Measurements from ENCODE around the gene LPAR1.

The LPAR1 gene

GRCh38 chr9:110967196-110967595 lies 71.1 kb downstream of the LPAR1 start:
- Histone ChIP-seq H3K4me3 (ENCODE audit: low read depth, low read length) (no peak overlapping the region), H3K9me3 (ENCODE audit: control insufficient read depth, insufficient read depth, low read depth, low read length) (no peaks in the 10 kb centered on the region), H3K27ac (ENCODE audit: extremely low read depth, low read depth, low read length) (no peak overlapping the region), H3K36me3 (ENCODE audit: control insufficient read depth in 2 of 2, insufficient read depth in 1 of 2, low read length in 2 of 2) (peaks cover 0 to 3% of the 10 kb centered on the region in 2 experiments; a peak in 2 of 3 replicates), H3K4me1 (ENCODE audit: control insufficient read depth, insufficient read depth, low read length) (no peaks in the 10 kb centered on the region)
- ChIA-PET CTCF (interaction anchor here (0.6 kb wide), 2 partner anchors 350 to 1064 kb away, joined by 3 to 5 read pairs; no protein-coding TSS in a partner anchor), POLR2A (no interaction called here)
- TF ChIP-seq ZIC2 (tag by site-specific recombination; IDR thresholded peaks at IDR 0.05) (no peak), KLF9 (tag by site-specific recombination; IDR thresholded peaks at IDR 0.05; ENCODE audit: low read depth) (no peak), ZNF132 (tag by site-specific recombination; IDR thresholded peaks at IDR 0.05; ENCODE audit: borderline replicate concordance) (no peak), ZNF514 (tag by site-specific recombination; IDR thresholded peaks at IDR 0.05) (no peak), ZSCAN30 (tag by site-specific recombination; IDR thresholded peaks at IDR 0.05) (no peak), ZNF596 (tag by site-specific recombination; IDR thresholded peaks at IDR 0.05) (no peak), ZNF214 (tag by site-specific recombination; IDR thresholded peaks at IDR 0.05; ENCODE audit: borderline replicate concordance) (no peak), ZNF2 (tag by site-specific recombination; IDR thresholded peaks at IDR 0.05) (no peak), SCRT2 (tag by site-specific recombination; IDR thresholded peaks at IDR 0.05) (no peak), ZNF18 (tag by site-specific recombination; IDR thresholded peaks at IDR 0.05) (no peak), ZNF518A (tag by site-specific recombination; conservative IDR thresholded peaks at IDR 0.05; ENCODE audit: low read depth) (no peak), ZNF488 (tag by site-specific recombination; IDR thresholded peaks at IDR 0.05) (no peak), ZBTB44 (tag by site-specific recombination; IDR thresholded peaks at IDR 0.05) (no peak), ZNF433 (tag by site-specific recombination; IDR thresholded peaks at IDR 0.05; ENCODE audit: low read depth) (no peak)

GRCh38 chr9:110960288-110960687 lies 78.0 kb downstream of the LPAR1 start:
- Histone ChIP-seq H3K27ac (ENCODE audit: extremely low read depth, low read depth, low read length) (no peak overlapping the region), H3K4me3 (ENCODE audit: low read depth, low read length) (no peak overlapping the region), H3K36me3 (ENCODE audit: control insufficient read depth in 2 of 2, insufficient read depth in 1 of 2, low read length in 2 of 2) (peaks cover 0 to 4% of the 10 kb centered on the region in 2 experiments; a peak in 1 of 3 replicates), H3K4me1 (ENCODE audit: control insufficient read depth, insufficient read depth, low read length) (no peaks in the 10 kb centered on the region), H3K9me3 (ENCODE audit: control insufficient read depth, insufficient read depth, low read depth, low read length) (no peaks in the 10 kb centered on the region)
- ChIA-PET CTCF (no interaction called here), POLR2A (no interaction called here)
- no peak for TF ChIP-seq ZBTB11 (tag by site-specific recombination; conservative IDR thresholded peaks at IDR 0.05; ENCODE audit: low read depth)
- no peak for TF ChIP-seq KLF7 (tag by site-specific recombination; IDR thresholded peaks at IDR 0.05; ENCODE audit: borderline replicate concordance)
- no peak for TF ChIP-seq ZNF354C (tag by site-specific recombination; IDR thresholded peaks at IDR 0.05; ENCODE audit: borderline replicate concordance, low read depth)
- no peak for TF ChIP-seq ZBTB7A (tag by site-specific recombination; IDR thresholded peaks at IDR 0.05; ENCODE audit: low read depth)
- no peak for TF ChIP-seq ZNF549 (tag by site-specific recombination; IDR thresholded peaks at IDR 0.05)
- no peak for TF ChIP-seq ZNF629 (tag by site-specific recombination; IDR thresholded peaks at IDR 0.05)
- no peak for TF ChIP-seq ZBTB1 (tag by site-specific recombination; IDR thresholded peaks at IDR 0.05)
- TF ChIP-seq OVOL3 (tag by site-specific recombination; IDR thresholded peaks at IDR 0.05) = no peak
